ENCODE results near the gene SRRD.

Gene SRRD

GRCh38 chr22:26536762-26537134, 53.1 kb downstream of the SRRD start:
- H3K27ac ChIP-seq: no peak overlapping the region

GRCh38 chr22:26540119-26540518, 56.4 kb downstream of the SRRD start:
- TF ChIP-seq FOXP2 (optimal IDR thresholded peaks at IDR 0.05; ENCODE audit: control extremely low read depth, extremely low read length, insufficient read depth) (no peak), EZH2 (IDR thresholded peaks at IDR 0.05) (no peak), POLR2AphosphoS5 (IDR thresholded peaks at IDR 0.05; ENCODE audit: borderline replicate concordance, low read depth, low read length) (no peak)

More at GRCh38 chr22:26536762-26537134, 53.1 kb downstream of the SRRD start:
- H3K4me3 ChIP-seq: no peak overlapping the region
- H3K9ac ChIP-seq (ENCODE audit: insufficient read length): no peak overlapping the region
- DNase-seq (ENCODE audit: low read depth, low spot score): no peak
- no peaks in the 10 kb centered on the region for H3K36me3 ChIP-seq (ENCODE audit: insufficient read depth, low read length)
- no peak for TF ChIP-seq FOXP2 (optimal IDR thresholded peaks at IDR 0.05; ENCODE audit: control extremely low read depth, extremely low read length, insufficient read depth)
- no peak for TF ChIP-seq EZH2 (IDR thresholded peaks at IDR 0.05)
- no peak for TF ChIP-seq POLR2AphosphoS5 (IDR thresholded peaks at IDR 0.05; ENCODE audit: borderline replicate concordance, low read depth, low read length)
- no peaks in the 10 kb centered on the region for H3K9me3 ChIP-seq (ENCODE audit: low read depth, low read length)

GRCh38 chr22:26541167-26541819, 57.6 kb downstream of the SRRD start:
- no peaks in the 10 kb centered on the region for H3K36me3 ChIP-seq (ENCODE audit: insufficient read depth, low read length)
- no peak overlapping the region for H3K9ac ChIP-seq (ENCODE audit: insufficient read length)
- no peak for DNase-seq (ENCODE audit: low read depth, low spot score)
- no peak overlapping the region for H3K27ac ChIP-seq
- H3K4me3 ChIP-seq: no peak overlapping the region
- no peak for TF ChIP-seq POLR2AphosphoS5 (IDR thresholded peaks at IDR 0.05; ENCODE audit: borderline replicate concordance, low read depth, low read length)
- no peak for TF ChIP-seq FOXP2 (optimal IDR thresholded peaks at IDR 0.05; ENCODE audit: control extremely low read depth, extremely low read length, insufficient read depth)
- TF ChIP-seq EZH2 (IDR thresholded peaks at IDR 0.05): no peak
- no peaks in the 10 kb centered on the region for H3K9me3 ChIP-seq (ENCODE audit: low read depth, low read length)

More at GRCh38 chr22:26540119-26540518, 56.4 kb downstream of the SRRD start:
- no peaks in the 10 kb centered on the region for H3K9me3 ChIP-seq (ENCODE audit: low read depth, low read length)
- H3K27ac ChIP-seq: no peak overlapping the region
- no peak overlapping the region for H3K9ac ChIP-seq (ENCODE audit: insufficient read length)
- H3K36me3 ChIP-seq (ENCODE audit: insufficient read depth, low read length): no peaks in the 10 kb centered on the region
- H3K4me3 ChIP-seq: no peak overlapping the region
- no peak for DNase-seq (ENCODE audit: low read depth, low spot score)

GRCh38 chr22:26542831-26543230, 59.2 kb downstream of the SRRD start:
- DNase-seq (ENCODE audit: low read depth, low spot score): no peak
- H3K36me3 ChIP-seq (ENCODE audit: insufficient read depth, low read length): no peaks in the 10 kb centered on the region
- no peak overlapping the region for H3K27ac ChIP-seq
- H3K9me3 ChIP-seq (ENCODE audit: low read depth, low read length): no peaks in the 10 kb centered on the region
- no peak for TF ChIP-seq FOXP2 (optimal IDR thresholded peaks at IDR 0.05; ENCODE audit: control extremely low read depth, extremely low read length, insufficient read depth)
- no peak for TF ChIP-seq EZH2 (IDR thresholded peaks at IDR 0.05)
- TF ChIP-seq POLR2AphosphoS5 (IDR thresholded peaks at IDR 0.05; ENCODE audit: borderline replicate concordance, low read depth, low read length): no peak
- no peak overlapping the region for H3K9ac ChIP-seq (ENCODE audit: insufficient read length)
- no peak overlapping the region for H3K4me3 ChIP-seq

Data from SK-N-MC (cell line).